IMR-90 (cell line): ENCODE measurements around the gene HMCN1. TPM values are rescaled to one million over a fixed set of nuclear protein-coding genes. Genes with fewer than 3 reads are reported as not detected.
A peak's percentile ranks its signal among the peaks of the same experiment; 100 is the strongest.

Source experiments
- ATAC-seq: fragments of 200-7000 bp; cut with Tn5 transposase; 2 replicates; pipeline ENCODE4 v1.9.1; 2020; ENCODE audit warnings: low read depth, mild to moderate bottlenecking, moderate library complexity
- BruUV-seq: library from RNA; stranded (reverse); fragments of 400-500 nt; replicated peaks from 2 replicates; lab custom pipeline; 2021; lab: Mats Ljungman, UMichigan
- CTCF ChIA-PET: fragments of 300-600 bp; formaldehyde crosslinking; extraction: SDS; loops from one replicate; lab custom pipeline; 2021; ENCODE audit warnings: antibody characterized with exemption; lab: Yijun Ruan, JAX
- POLR2A ChIA-PET: fragments of 300-600 bp; sonication (Branson Sonifier 250); formaldehyde crosslinking; loops from one replicate; lab custom pipeline; 2022; ENCODE audit warnings: antibody characterized with exemption; ENCODE audit not compliant: unreplicated experiment; lab: Charles Lee
- DNase-seq: peaks from one replicate; pipeline ENCODE4 v3.0.0; 2013
- H2AFZ ChIP-seq: replicated peaks from 2 replicates; pipeline ENCODE3; 2013; ENCODE audit warnings: low read length, mild to moderate bottlenecking; ENCODE audit not compliant: poor library complexity
- H2AK5ac ChIP-seq: 2 replicates; pipeline ENCODE4 v1.6.1; 2013; ENCODE audit warnings: low read depth, low read length, inconsistent platforms
- H2AK9ac ChIP-seq: replicated peaks from 2 replicates; pipeline ENCODE3; 2013; ENCODE audit warnings: mild to moderate bottlenecking, low read depth, low read length, moderate library complexity; ENCODE audit not compliant: poor library complexity
- H2BK120ac ChIP-seq: 2 replicates; pipeline ENCODE4 v1.6.1; 2013; ENCODE audit warnings: low read depth, low read length, inconsistent platforms
- H2BK15ac ChIP-seq: 3 replicates; pipeline ENCODE4 v1.6.1; 2013; ENCODE audit warnings: low read depth, low read length, inconsistent platforms
- H2BK20ac ChIP-seq: 2 replicates; pipeline ENCODE4 v1.6.1; 2013; ENCODE audit warnings: low read depth, mild to moderate bottlenecking, inconsistent platforms, low read length, moderate library complexity
- H2BK5ac ChIP-seq: 2 replicates; pipeline ENCODE4 v1.6.1; 2013; ENCODE audit warnings: mild to moderate bottlenecking, low read depth, low read length, inconsistent platforms; ENCODE audit not compliant: poor library complexity, severe bottlenecking
- H3K14ac ChIP-seq: replicated peaks from 2 replicates; pipeline ENCODE4 v1.6.1; 2013; ENCODE audit warnings: low read depth, low read length, inconsistent platforms
- H3K18ac ChIP-seq: 2 replicates; pipeline ENCODE4 v1.6.1; 2013; ENCODE audit warnings: low read depth, low read length, control low read depth
- H3K23ac ChIP-seq: 2 replicates; pipeline ENCODE4 v1.6.1; 2013; ENCODE audit warnings: low read depth, low read length, inconsistent platforms
- H3K27ac ChIP-seq: 2 replicates; pipeline ENCODE4 v1.5.1; 2013; ENCODE audit warnings: mild to moderate bottlenecking, control low read depth, low read length; ENCODE audit not compliant: insufficient read depth
- H3K27me3 ChIP-seq: 2 replicates; pipeline ENCODE4 v1.6.1; 2013; ENCODE audit warnings: low read length; ENCODE audit not compliant: control insufficient read depth, insufficient read depth
- H3K36me3 ChIP-seq: 2 replicates; pipeline ENCODE4 v1.6.1; 2013; ENCODE audit warnings: low read length, mixed read lengths; ENCODE audit not compliant: control insufficient read depth, insufficient read depth
- H3K4ac ChIP-seq: 2 replicates; pipeline ENCODE4 v1.6.1; 2013; ENCODE audit warnings: low read depth, low read length, inconsistent platforms
- H3K4me1 ChIP-seq: 2 replicates; pipeline ENCODE4 v1.6.1; 2013; ENCODE audit warnings: low read length, mixed read lengths; ENCODE audit not compliant: control insufficient read depth, insufficient read depth
- H3K4me2 ChIP-seq: 2 replicates; pipeline ENCODE4 v1.6.1; 2013; ENCODE audit warnings: low read depth, mild to moderate bottlenecking, control low read depth, low read length, moderate library complexity
- H3K4me3 ChIP-seq: 2 replicates; pipeline ENCODE4 v1.5.1; 2013; ENCODE audit warnings: low read depth, mild to moderate bottlenecking, control low read depth, low read length, moderate library complexity; ENCODE audit not compliant: insufficient read depth
- H3K56ac ChIP-seq: 2 replicates; pipeline ENCODE4 v1.6.1; 2013; ENCODE audit warnings: low read length, inconsistent platforms; ENCODE audit not compliant: insufficient read depth; ENCODE audit errors: extremely low read depth
- H3K79me1 ChIP-seq, 2 experiments: 2 replicates each; pipeline ENCODE4 v1.6.1; 2013; ENCODE audit warnings: low read length in 2 of 2, inconsistent platforms in 1 of 2, low read depth in 1 of 2
- H3K9ac ChIP-seq: 2 replicates; pipeline ENCODE4 v1.6.1; 2013; ENCODE audit warnings: low read depth, low read length, control low read depth
- H3K9me1 ChIP-seq: 2 replicates; pipeline ENCODE4 v1.6.1; 2013; ENCODE audit warnings: low read length, inconsistent platforms; ENCODE audit not compliant: insufficient read depth
- H3K9me3 ChIP-seq: 2 replicates; pipeline ENCODE4 v1.6.1; 2013; ENCODE audit warnings: low read length; ENCODE audit not compliant: control insufficient read depth, insufficient read depth
- H4K20me1 ChIP-seq: 2 replicates; pipeline ENCODE4 v1.6.1; 2013; ENCODE audit warnings: low read length, inconsistent platforms; ENCODE audit not compliant: insufficient read depth
- H4K5ac ChIP-seq: 2 replicates; pipeline ENCODE4 v1.6.1; 2013; ENCODE audit warnings: mild to moderate bottlenecking, low read depth, low read length, control low read depth
- H4K8ac ChIP-seq, 2 experiments: 2 replicates each; pipeline ENCODE4 v1.6.1; 2013; ENCODE audit warnings: low read depth in 2 of 2, low read length in 2 of 2, control low read depth in 1 of 2, inconsistent platforms in 1 of 2
- H4K91ac ChIP-seq: 2 replicates; pipeline ENCODE4 v1.6.1; 2013; ENCODE audit warnings: low read depth, low read length, inconsistent platforms; ENCODE audit not compliant: insufficient read depth
- BHLHE40 ChIP-seq: fragments of 150-350 bp; IDR thresholded peaks from 2 replicates; pipeline ENCODE4 v1.6.1; 2016; ENCODE audit warnings: mild to moderate bottlenecking, low read depth, low read length
- CEBPB ChIP-seq: IDR thresholded peaks from 2 replicates; pipeline ENCODE4 v1.6.1; 2012; ENCODE audit warnings: low read depth, low read length, improper control_type of control experiment
- CHD1 ChIP-seq: IDR thresholded peaks from 2 replicates; pipeline ENCODE4 v1.6.1; 2012; ENCODE audit warnings: low read depth, low read length, improper control_type of control experiment
- CTCF ChIP-seq: conservative IDR thresholded peaks from 2 replicates; pipeline ENCODE4 v1.5.1; 2012; ENCODE audit warnings: mild to moderate bottlenecking, low read depth, low read length, improper control_type of control experiment
- ELK1 ChIP-seq: fragments of 150-350 bp; IDR thresholded peaks from 2 replicates; pipeline ENCODE4 v1.6.1; 2016; ENCODE audit warnings: low read depth, mild to moderate bottlenecking, low read length, moderate library complexity, borderline replicate concordance
- FOS ChIP-seq: fragments of 150-350 bp; IDR thresholded peaks from 2 replicates; pipeline ENCODE4 v1.6.1; 2016; ENCODE audit warnings: low read depth, low read length
- MAFK ChIP-seq: IDR thresholded peaks from 2 replicates; pipeline ENCODE4 v1.6.1; 2012; ENCODE audit warnings: low read depth, low read length, improper control_type of control experiment
- MAZ ChIP-seq: IDR thresholded peaks from 2 replicates; pipeline ENCODE4 v1.6.1; 2012; ENCODE audit warnings: low read depth, mild to moderate bottlenecking, low read length, improper control_type of control experiment, moderate library complexity, borderline replicate concordance
- MXI1 ChIP-seq: IDR thresholded peaks from 2 replicates; pipeline ENCODE4 v1.6.1; 2012; ENCODE audit warnings: low read depth, mild to moderate bottlenecking, low read length, moderate library complexity, borderline replicate concordance
- NFE2L2 ChIP-seq: fragments of 150-350 bp; IDR thresholded peaks from 2 replicates; pipeline ENCODE4 v1.6.1; 2016; ENCODE audit warnings: low read depth, mild to moderate bottlenecking, low read length
- POLR2A ChIP-seq: IDR thresholded peaks from 2 replicates; pipeline ENCODE4 v1.6.1; 2012; ENCODE audit warnings: mild to moderate bottlenecking, low read depth, low read length
- RAD21 ChIP-seq: IDR thresholded peaks from 2 replicates; pipeline ENCODE4 v1.6.1; 2012; ENCODE audit warnings: low read length, improper control_type of control experiment
- RCOR1 ChIP-seq: IDR thresholded peaks from 2 replicates; pipeline ENCODE4 v1.6.1; 2012; ENCODE audit warnings: mild to moderate bottlenecking, low read length, improper control_type of control experiment; ENCODE audit not compliant: insufficient replicate concordance
- RFX5 ChIP-seq: IDR thresholded peaks from 2 replicates; pipeline ENCODE4 v1.8.0; 2012; ENCODE audit warnings: low read depth, mild to moderate bottlenecking, low read length, moderate library complexity
- SMC3 ChIP-seq: fragments of 150-350 bp; IDR thresholded peaks from 2 replicates; pipeline ENCODE4 v1.6.1; 2016; ENCODE audit warnings: low read depth, mild to moderate bottlenecking, antibody characterized with exemption, low read length, moderate library complexity
- USF2 ChIP-seq: fragments of 150-350 bp; IDR thresholded peaks from 2 replicates; pipeline ENCODE4 v1.6.1; 2017; ENCODE audit warnings: mild to moderate bottlenecking, antibody characterized with exemption, low read length, low read depth
- WGBS, 2 experiments: methylation state at CpG; one replicate each; pipeline versions ENCODE4 v1.1.5 to v1.1.7; 2013; ENCODE audit warnings: missing lambda C conversion rate in 2 of 2; ENCODE audit not compliant: insufficient read length in 1 of 2; ENCODE audit errors: extremely low coverage in 2 of 2; 5-methylcytosine and 5-hydroxymethylcytosine counted together
- dilution Hi-C: fragments of 300-500 bp; cut with HindIII; formaldehyde crosslinking; loops from one replicate; pipeline ENCODE4 v1.14.3; 2018; ENCODE audit warnings: low sequenced_read_pairs; ENCODE audit not compliant: unreplicated experiment
- in situ Hi-C: fragments of 300-500 bp; cut with MboI; formaldehyde crosslinking; loops from 3 replicates; pipeline ENCODE4 v1.14.3; 2019; ENCODE audit warnings: low sequenced_read_pairs, inconsistent platforms, mixed read lengths
- intact Hi-C: fragments of 100-400 bp; cut with micrococcal nuclease; formaldehyde crosslinking; loops from 2 replicates; pipeline ENCODE4 v1.10.0; 2022
- polyA plus RNA-seq, 3 experiments: library from polyadenylated mRNA; depleted of rRNA; stranded (reverse); fragments of >200 nt; gene quantifications; 2 replicates each; pipeline ENCODE4 v1.2.3, GENCODE V29; 2012; ENCODE audit warnings: low replicate concordance in 1 of 3
- total RNA-seq: library from RNA; depleted of rRNA; stranded (reverse); fragments of >200 nt; gene quantifications from 2 replicates; pipeline ENCODE4 v1.2.3, GENCODE V29; 2012

HMCN1 gene
- total and polyA plus RNA-seq, 2 of the 4 experiments (the other 2 are of a cell fraction): 6.1 to 11.7 TPM

- intact Hi-C loops: loop anchor here (10.0 kb wide), 1 partner anchor 49 kb away; no protein-coding TSS in a partner anchor
- H3K56ac ChIP-seq: no peak overlapping the region
- H3K9me3 ChIP-seq: no peaks in the 10 kb centered on the region
- H2BK5ac ChIP-seq: no peak overlapping the region
- H4K8ac ChIP-seq: no peak overlapping the region
- no peak overlapping the region; the same call in 1 of the 2 replicates for H2BK20ac ChIP-seq
- no TSS peak for BruUV-seq
- H2BK120ac ChIP-seq: no peak overlapping the region
- no peak overlapping the region for H3K4ac ChIP-seq
- in situ Hi-C loops: no loop called here
- ChIA-PET POLR2A (no interaction called here), CTCF (no interaction called here)
- ATAC-seq (peak; percentile 29; the same call in 1 of the 2 replicates), DNase-seq (peak; percentile 80)
- no peak overlapping the region for H2BK15ac ChIP-seq
- no peak overlapping the region for H3K4me2 ChIP-seq
- no peaks in the 10 kb centered on the region for H3K9me1 ChIP-seq
- H3K18ac ChIP-seq: no peak overlapping the region
- no peaks in the 10 kb centered on the region for H4K20me1 ChIP-seq
- H4K5ac ChIP-seq: no peak overlapping the region
- no peak overlapping the region for H3K27ac ChIP-seq
- 0% methylated on average over 1 of the region's 2 CpGs; no CpG with 5 or more reads in 1 of the 2 experiments for WGBS, 2 experiments
- no peaks in the 10 kb centered on the region for H3K27me3 ChIP-seq
- H3K36me3 ChIP-seq: no peaks in the 10 kb centered on the region
- no peaks in the 10 kb centered on the region for H3K4me1 ChIP-seq
- TF ChIP-seq CHD1 (no peak), CTCF (no peak), NFE2L2 (no peak), MAFK (no peak), MXI1 (no peak), SMC3 (no peak), RFX5 (no peak), POLR2A (no peak), USF2 (no peak), FOS (no peak), BHLHE40 (no peak), RCOR1 (no peak), CEBPB (no peak), RAD21 (no peak), MAZ (no peak), ELK1 (no peak)
- no peaks in the 10 kb centered on the region for H3K79me1 ChIP-seq
- no peak overlapping the region for H3K9ac ChIP-seq
- H3K14ac ChIP-seq: no peak overlapping the region
- no peak overlapping the region for H4K91ac ChIP-seq
- H2AFZ ChIP-seq: no peak overlapping the region
- no peak overlapping the region for H2AK5ac ChIP-seq
- no peak overlapping the region for H2AK9ac ChIP-seq
- dilution Hi-C loops: no loop called here
- no peak overlapping the region for H3K4me3 ChIP-seq
- H3K23ac ChIP-seq: no peak overlapping the region
These were observed 262.0 kb downstream of the HMCN1 start for GRCh38 chr1:185996211-185996610.
